ENCODE results near the gene BICRA. TPM values are rescaled to one million over a fixed set of nuclear protein-coding genes. Genes with fewer than 3 reads are reported as not detected.

BICRA gene
- total RNA-seq, 1 donor = 3.0 TPM

GRCh38 chr19:47674548-47674947, 65.6 kb downstream of the BICRA start:
- DNase-seq (ENCODE audit: low read depth) = no peak
- TF ChIP-seq CTCF (IDR thresholded peaks at IDR 0.05; ENCODE audit: insufficient read depth, low read depth, low read length) = no peak
- no peak overlapping the region for H3K4me3 ChIP-seq (ENCODE audit: low read depth, low read length)

- no peak for DNase-seq (ENCODE audit: low read depth)
- H3K4me3 ChIP-seq (ENCODE audit: low read depth, low read length) = no peak overlapping the region
- TF ChIP-seq CTCF (IDR thresholded peaks at IDR 0.05; ENCODE audit: insufficient read depth, low read depth, low read length) = no peak
These were observed 66.3 kb downstream of the BICRA start for GRCh38 chr19:47675271-47675670.

DNA sequence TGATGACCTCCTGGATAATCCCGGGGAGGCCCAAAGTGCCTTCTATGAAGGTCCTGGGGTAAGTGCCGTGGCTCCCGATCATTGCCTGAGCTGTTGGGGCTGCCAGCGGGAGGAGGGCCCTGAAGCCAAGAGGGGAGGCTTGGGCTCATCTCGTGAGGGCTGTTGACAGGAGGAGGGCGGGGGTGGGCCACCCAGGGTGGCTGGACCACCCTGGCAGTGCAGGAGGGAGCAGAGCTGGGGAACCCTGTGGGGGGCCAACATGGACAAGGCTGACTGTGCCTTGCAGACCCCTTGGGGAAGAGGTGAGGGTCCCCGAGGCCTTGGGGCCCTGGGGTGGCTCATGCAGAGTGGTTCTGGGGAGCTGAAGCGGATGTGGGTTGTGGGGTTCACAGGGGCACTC, 66.9 kb downstream of the BICRA start:
- H3K4me3 ChIP-seq (ENCODE audit: low read depth, low read length) = no peak overlapping the region
- DNase-seq (ENCODE audit: low read depth) = no peak
- no peak for TF ChIP-seq CTCF (IDR thresholded peaks at IDR 0.05; ENCODE audit: insufficient read depth, low read depth, low read length)

- H3K4me3 ChIP-seq (ENCODE audit: low read depth, low read length) = no peak overlapping the region
- no peak for DNase-seq (ENCODE audit: low read depth)
- TF ChIP-seq CTCF (IDR thresholded peaks at IDR 0.05; ENCODE audit: insufficient read depth, low read depth, low read length) = no peak
These were observed 67.9 kb downstream of the BICRA start for GRCh38 chr19:47676811-47677210.

DNA sequence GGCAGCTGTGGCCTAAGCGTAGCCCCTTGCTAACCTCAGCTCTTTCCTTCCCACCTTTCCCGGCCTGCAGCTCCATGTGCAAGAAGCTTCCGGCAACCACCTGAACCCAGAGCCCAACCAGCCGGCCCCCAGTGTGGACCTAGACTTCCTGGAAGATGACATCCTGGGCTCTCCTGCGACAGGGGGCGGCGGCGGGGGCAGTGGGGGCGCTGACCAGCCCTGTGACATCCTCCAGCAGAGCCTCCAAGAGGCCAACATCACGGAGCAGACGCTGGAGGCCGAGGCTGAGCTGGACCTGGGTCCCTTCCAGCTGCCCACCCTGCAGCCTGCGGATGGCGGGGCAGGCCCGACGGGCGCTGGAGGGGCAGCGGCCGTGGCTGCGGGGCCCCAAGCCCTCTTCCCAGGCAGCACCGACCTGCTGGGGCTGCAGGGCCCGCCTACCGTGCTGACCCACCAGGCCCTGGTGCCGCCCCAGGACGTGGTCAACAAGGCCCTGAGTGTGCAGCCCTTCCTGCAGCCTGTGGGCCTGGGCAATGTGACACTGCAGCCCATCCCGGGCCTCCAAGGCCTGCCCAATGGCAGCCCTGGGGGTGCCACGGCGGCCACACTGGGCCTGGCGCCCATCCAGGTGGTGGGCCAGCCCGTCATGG, 70.4 kb downstream of the BICRA start:
- TF ChIP-seq CTCF (IDR thresholded peaks at IDR 0.05; ENCODE audit: insufficient read depth, low read depth, low read length) = no peak
- no peak for DNase-seq (ENCODE audit: low read depth)
- H3K4me3 ChIP-seq (ENCODE audit: low read depth, low read length) = no peak overlapping the region

DNA sequence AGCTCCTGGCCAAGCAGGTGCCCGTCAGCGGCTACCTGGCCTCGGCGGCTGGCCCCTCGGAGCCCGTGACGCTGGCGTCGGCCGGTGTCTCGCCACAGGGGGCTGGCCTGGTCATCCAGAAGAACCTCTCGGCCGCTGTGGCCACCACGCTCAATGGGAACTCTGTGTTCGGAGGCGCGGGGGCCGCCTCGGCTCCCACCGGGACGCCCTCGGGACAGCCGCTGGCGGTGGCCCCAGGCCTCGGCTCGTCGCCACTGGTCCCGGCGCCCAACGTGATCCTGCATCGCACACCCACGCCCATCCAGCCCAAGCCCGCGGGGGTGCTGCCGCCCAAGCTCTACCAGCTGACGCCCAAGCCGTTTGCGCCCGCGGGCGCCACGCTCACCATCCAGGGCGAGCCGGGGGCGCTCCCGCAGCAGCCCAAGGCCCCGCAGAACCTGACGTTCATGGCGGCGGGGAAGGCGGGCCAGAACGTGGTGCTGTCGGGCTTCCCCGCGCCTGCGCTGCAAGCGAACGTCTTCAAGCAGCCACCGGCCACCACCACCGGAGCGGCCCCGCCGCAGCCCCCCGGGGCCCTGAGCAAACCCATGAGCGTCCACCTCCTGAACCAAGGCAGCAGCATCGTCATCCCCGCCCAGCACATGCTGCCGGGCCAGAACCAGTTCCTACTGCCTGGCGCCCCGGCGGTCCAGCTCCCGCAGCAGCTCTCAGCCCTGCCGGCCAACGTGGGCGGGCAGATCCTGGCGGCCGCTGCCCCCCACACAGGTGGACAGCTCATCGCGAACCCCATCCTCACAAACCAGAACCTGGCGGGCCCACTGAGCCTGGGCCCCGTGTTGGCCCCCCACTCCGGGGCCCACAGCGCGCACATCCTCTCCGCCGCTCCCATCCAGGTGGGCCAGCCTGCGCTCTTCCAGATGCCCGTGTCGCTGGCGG, 71.3 kb downstream of the BICRA start:
- no peak for TF ChIP-seq CTCF (IDR thresholded peaks at IDR 0.05; ENCODE audit: insufficient read depth, low read depth, low read length)
- H3K4me3 ChIP-seq (ENCODE audit: low read depth, low read length) = no peak overlapping the region
- no peak for DNase-seq (ENCODE audit: low read depth)

Data from fibroblast of villous mesenchyme (primary cell).